ENCODE data around the gene LYSMD3.

The LYSMD3 gene

DNA sequence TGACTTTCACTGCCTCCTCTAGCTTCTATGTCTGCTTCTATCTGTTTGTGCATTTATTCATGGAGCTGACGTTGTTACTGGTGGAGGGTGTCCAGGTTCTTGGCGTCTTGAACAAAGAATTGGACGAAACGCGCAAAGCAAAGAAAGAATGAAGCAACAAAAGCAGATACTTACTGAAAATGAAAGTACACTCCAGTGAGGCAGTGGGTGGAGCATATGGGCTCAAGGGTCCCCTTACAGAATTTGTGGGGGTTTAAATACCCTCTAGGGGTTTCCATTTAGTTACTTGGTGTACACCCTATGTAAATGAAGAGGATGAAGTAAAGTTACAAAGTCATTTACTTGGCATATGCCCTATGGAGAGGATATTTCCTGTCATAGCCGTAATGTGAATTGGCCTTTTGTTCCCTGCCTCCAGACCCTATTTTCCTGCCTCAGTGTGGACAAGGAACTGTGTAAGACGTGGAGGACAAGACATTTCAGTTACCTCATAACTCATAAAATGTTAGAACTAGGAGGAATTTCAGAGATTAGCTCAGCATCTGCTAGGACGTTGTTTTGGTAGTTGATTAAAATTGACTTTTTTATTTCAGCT is 51.7 kb downstream of the LYSMD3 start:
- no peak overlapping the region for H3K4me3 ChIP-seq (replicated peaks; ENCODE audit: low read depth, low read length)
- TF ChIP-seq, protein P1, sequence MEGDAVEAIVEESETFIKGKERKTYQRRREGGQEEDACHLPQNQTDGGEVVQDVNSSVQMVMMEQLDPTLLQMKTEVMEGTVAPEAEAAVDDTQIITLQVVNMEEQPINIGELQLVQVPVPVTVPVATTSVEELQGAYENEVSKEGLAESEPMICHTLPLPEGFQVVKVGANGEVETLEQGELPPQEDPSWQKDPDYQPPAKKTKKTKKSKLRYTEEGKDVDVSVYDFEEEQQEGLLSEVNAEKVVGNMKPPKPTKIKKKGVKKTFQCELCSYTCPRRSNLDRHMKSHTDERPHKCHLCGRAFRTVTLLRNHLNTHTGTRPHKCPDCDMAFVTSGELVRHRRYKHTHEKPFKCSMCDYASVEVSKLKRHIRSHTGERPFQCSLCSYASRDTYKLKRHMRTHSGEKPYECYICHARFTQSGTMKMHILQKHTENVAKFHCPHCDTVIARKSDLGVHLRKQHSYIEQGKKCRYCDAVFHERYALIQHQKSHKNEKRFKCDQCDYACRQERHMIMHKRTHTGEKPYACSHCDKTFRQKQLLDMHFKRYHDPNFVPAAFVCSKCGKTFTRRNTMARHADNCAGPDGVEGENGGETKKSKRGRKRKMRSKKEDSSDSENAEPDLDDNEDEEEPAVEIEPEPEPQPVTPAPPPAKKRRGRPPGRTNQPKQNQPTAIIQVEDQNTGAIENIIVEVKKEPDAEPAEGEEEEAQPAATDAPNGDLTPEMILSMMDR (IDR thresholded peaks at IDR 0.05; ENCODE audit: low read depth, low read length, missing control alignments), result no peak
- no peak for DNase-seq (ENCODE audit: extremely low read depth, low read depth)

DNA sequence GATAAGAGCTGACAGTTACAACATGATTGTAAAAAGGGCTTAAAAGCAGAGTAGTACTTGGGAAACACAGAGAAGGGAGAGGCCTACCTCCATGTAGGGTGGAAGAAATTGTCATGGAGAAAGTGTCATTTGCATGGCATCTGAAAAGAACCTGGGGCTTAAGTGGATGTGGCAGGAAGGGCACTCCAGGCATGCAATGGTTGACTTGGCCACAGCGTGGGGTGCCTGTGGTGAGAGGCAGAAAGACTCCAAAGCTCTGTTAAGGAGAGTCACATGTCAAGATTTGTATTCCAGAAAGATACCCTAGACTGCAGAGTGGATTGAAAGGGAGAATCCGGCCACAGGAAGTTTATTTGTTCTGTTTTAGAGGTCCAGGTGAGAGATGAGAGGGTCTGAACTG is 52.3 kb downstream of the LYSMD3 start:
- TF ChIP-seq, protein P1 (IDR thresholded peaks at IDR 0.05; ENCODE audit: low read depth, low read length, missing control alignments), result no peak
- DNase-seq (ENCODE audit: extremely low read depth, low read depth), result no peak
- H3K4me3 ChIP-seq (replicated peaks; ENCODE audit: low read depth, low read length), result peak overlapping the region; percentile 58

DNA sequence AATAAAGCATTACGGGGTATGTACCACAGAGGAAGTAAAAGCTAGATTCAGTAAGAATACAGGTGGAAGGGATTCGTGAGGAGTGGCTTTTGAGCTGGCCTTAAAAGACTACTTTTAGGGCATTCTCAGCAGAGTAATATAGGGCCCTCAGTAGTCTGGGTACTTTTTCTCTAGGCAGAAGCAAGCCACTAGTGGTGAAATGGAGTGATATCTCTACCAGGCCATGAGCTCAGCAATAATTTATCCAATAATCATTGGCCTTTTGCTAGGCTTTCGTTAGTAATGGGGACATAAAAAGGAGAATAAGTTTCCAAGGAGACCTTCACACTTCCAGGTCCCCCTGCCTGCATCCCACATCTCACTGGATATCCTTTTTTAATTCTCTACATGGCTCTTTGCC is 53.0 kb downstream of the LYSMD3 start:
- TF ChIP-seq, protein P1 (IDR thresholded peaks at IDR 0.05; ENCODE audit: low read depth, low read length, missing control alignments), result no peak
- peak overlapping the region; percentile 58 for H3K4me3 ChIP-seq (replicated peaks; ENCODE audit: low read depth, low read length)
- no peak for DNase-seq (ENCODE audit: extremely low read depth, low read depth)

DNA sequence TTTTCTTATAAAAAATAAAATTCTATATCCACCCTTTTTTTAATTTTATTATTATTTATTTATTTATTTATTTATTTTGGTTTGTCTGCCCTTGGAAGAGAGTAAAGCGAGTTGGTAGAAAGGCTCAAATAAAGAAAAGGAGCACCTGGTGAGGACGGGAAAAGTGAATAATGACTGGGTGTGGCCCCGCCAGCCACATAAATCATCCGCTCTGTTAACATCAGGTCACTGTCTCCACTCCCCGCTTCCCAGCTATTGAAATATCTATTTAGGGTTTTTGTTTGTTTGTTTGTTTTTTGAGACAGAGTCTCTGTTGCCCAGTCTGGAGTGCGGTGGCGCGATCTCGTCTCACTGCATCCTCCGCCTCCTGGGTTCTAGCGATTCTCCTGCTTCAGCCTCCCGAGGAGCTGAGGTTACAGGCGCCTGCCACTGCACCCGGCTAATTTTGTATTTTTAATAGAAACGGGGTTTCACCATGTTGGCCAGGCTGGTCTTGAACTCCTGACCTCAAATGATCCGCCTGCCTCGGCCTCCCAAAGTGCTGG is 53.9 kb downstream of the LYSMD3 start:
- H3K4me3 ChIP-seq (replicated peaks; ENCODE audit: low read depth, low read length), result peak overlapping the region; percentile 58
- no peak for DNase-seq (ENCODE audit: extremely low read depth, low read depth)
- TF ChIP-seq, protein P1 (IDR thresholded peaks at IDR 0.05; ENCODE audit: low read depth, low read length, missing control alignments), result no peak

DNA sequence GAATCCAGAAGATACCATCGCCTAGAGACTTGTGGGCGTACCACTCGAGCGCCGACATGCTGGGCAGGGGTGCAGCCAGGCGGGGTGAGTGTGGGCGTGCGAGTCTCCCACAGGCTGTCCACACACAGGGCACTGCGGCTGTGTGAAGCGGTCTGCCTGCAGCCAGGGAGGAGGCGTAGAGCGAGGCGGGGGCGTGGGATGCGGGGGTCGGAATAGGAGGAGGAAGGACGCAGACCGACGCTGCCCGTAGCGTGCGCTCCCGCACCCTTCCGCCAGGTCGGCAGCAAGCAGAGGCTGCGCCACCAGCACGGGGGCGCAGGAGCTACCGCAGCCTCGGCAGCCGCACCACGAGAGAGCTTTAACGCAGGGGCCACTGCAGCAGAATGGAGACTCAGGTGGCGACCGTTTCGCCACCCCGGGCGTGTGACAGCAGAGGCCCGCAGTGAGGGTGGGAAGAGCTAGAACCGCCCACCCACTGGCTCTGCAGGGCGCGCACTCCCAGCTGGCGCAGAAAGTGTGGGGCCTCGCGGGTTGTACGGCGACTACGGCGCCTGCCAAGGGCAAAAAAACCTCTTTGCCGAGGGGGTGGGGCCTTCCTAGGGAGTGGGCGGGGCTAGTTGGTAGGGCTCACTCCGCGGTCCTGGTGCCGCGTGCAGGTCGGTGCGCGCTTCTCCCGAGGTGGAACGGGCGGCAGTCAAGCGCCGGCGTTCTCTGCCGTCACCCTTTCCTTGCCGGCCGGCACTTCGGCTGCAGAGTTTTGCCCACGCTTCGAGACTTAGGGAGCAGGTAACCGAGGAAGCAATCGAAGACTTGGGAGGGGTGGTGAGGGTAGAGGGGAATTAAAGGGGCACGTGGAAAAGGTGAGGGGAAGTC is 54.9 kb downstream of the LYSMD3 start, which contains the start of the genes MBLAC2 and POLR3G:
MBLAC2 (minus strand) TSS at position 537 of the 873 bp plus-strand sequence; CDS start at position 58, 479 bp downstream.
POLR3G (plus strand) TSS at position 630 of the 873 bp plus-strand sequence. CDS start 10,704 bp downstream, outside the sequence.
- DNase-seq (ENCODE audit: extremely low read depth, low read depth), result peak; percentile 71
- H3K4me3 ChIP-seq (replicated peaks; ENCODE audit: low read depth, low read length), result peak within 1 kb of the TSS; percentile 58
- TF ChIP-seq, protein P1 (IDR thresholded peaks at IDR 0.05; ENCODE audit: low read depth, low read length, missing control alignments), result peak; percentile 30

DNA sequence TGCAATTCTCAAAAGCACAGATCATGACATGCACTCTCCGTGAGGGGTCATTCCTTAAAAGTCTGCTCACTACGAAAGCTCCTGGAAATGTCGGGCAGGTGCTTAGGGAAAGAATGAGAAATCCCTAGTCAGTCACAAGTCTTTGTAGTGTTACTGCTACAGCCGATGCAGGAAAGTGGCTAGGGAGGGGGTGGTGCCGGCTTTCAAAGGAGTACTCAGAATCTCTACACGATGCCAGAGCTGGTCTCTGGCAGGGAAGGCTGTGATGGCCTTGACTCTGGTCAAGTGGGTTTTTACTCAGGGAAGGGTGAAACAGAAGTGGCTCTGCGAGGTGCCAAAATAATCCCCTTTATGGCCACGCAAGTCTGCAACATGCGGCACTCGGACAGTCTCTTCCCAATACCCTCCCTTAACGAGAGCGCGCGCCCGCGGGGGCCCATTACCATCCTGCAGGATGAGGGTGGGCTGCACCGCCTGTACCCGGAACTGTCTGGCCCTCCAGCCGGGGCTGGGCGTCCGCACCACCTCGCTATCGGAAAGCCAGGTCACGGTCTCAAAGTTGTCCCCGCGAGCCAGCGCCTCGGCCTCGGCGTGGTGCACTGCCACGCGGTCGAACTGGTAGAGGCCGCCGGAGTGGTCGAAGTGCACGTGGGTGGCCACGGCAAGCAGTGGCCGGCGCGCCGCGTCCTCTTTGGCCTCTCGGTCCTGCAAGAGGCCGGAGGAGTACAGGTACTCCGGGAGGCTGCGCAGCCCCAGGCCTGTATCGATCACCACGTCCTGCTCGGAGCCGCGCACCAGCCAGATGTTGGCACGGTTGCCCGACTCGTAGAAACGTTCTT is 55.8 kb downstream of the LYSMD3 start:
- DNase-seq (ENCODE audit: extremely low read depth, low read depth), result no peak
- peak overlapping the region; percentile 58 for H3K4me3 ChIP-seq (replicated peaks; ENCODE audit: low read depth, low read length)
- TF ChIP-seq, protein P1 (IDR thresholded peaks at IDR 0.05; ENCODE audit: low read depth, low read length, missing control alignments), result no peak
